Subcutaneous preadipocyte (primary cell): ENCODE data around the gene SMAD3. TPM values are rescaled to one million over a fixed set of nuclear protein-coding genes. Genes with fewer than 3 reads are reported as not detected.

Experiments used
- total RNA-seq: library from RNA; depleted of rRNA; stranded (reverse); fragments of >200 nt; gene quantifications from 2 replicates; pipeline ENCODE4 v1.2.3, GENCODE V29; 2012

The SMAD3 gene
- 35.6 and 46.1 TPM in 2 replicates for total RNA-seq

GRCh38 chr15:67065531-67066005 lies at the start of gene SMAD3:
Gene SMAD3 (plus strand): TSS chr15:67065602. CDS start chr15:67066155, 553 bp downstream.

Other genes with a start within 250 kb of the SMAD3 start
- gene AAGAB, start 189.1 kb downstream of the SMAD3 start, total RNA-seq, result 25.7 and 30.3 TPM in 2 replicates
- 3.7 and 6.1 TPM in 2 replicates for gene IQCH, start 189.2 kb downstream of the SMAD3 start, total RNA-seq